ENCODE measurements around the gene CCR8.
"Not testable (repeated sequence)": the region's sequence is repeated elsewhere in the genome, so short reads cannot be mapped to it uniquely, and the experiment has no call there.

CCR8 gene

GRCh38 chr3:39296197-39297077, 33.1 kb upstream of the CCR8 start:
- DNase-seq: no peak
- in situ Hi-C loops (cut with MboI; ENCODE audit: low pct_unique_long_range_greater_than_20kb, low sequenced_read_pairs): no loop called here

GRCh38 chr3:39299279-39299678, 30.2 kb upstream of the CCR8 start:
- in situ Hi-C loops (cut with MboI; ENCODE audit: low pct_unique_long_range_greater_than_20kb, low sequenced_read_pairs): no loop called here
- no peak for DNase-seq

GRCh38 chr3:39302178-39302577, 27.3 kb upstream of the CCR8 start:
- in situ Hi-C loops (cut with MboI; ENCODE audit: low pct_unique_long_range_greater_than_20kb, low sequenced_read_pairs): no loop called here
- no peak for DNase-seq

- DNase-seq: no peak
- in situ Hi-C loops (cut with MboI; ENCODE audit: low pct_unique_long_range_greater_than_20kb, low sequenced_read_pairs): no loop called here
Observed at GRCh38 chr3:39313289-39313688, 16.2 kb upstream of the CCR8 start.

- in situ Hi-C loops (cut with MboI; ENCODE audit: low pct_unique_long_range_greater_than_20kb, low sequenced_read_pairs): no loop called here
- DNase-seq: no peak
Observed at GRCh38 chr3:39315420-39315819, 14.1 kb upstream of the CCR8 start.

- in situ Hi-C loops (cut with MboI; ENCODE audit: low pct_unique_long_range_greater_than_20kb, low sequenced_read_pairs): no loop called here
- DNase-seq: no peak
Observed at GRCh38 chr3:39317571-39318169, 11.8 kb upstream of the CCR8 start.

- no peak for DNase-seq
- in situ Hi-C loops (cut with MboI; ENCODE audit: low pct_unique_long_range_greater_than_20kb, low sequenced_read_pairs): no loop called here
Observed at GRCh38 chr3:39318301-39318700, 11.2 kb upstream of the CCR8 start.

GRCh38 chr3:39319249-39319648, 10.3 kb upstream of the CCR8 start:
- DNase-seq: no peak
- in situ Hi-C loops (cut with MboI; ENCODE audit: low pct_unique_long_range_greater_than_20kb, low sequenced_read_pairs): no loop called here

- DNase-seq: peak; percentile 48
- in situ Hi-C loops (cut with MboI; ENCODE audit: low pct_unique_long_range_greater_than_20kb, low sequenced_read_pairs): not testable (repeated sequence)
Observed at GRCh38 chr3:39321574-39321983, 7.9 kb upstream of the CCR8 start.

GRCh38 chr3:39322209-39322715, 7.2 kb upstream of the CCR8 start:
- in situ Hi-C loops (cut with MboI; ENCODE audit: low pct_unique_long_range_greater_than_20kb, low sequenced_read_pairs); DNase-seq: not testable (repeated sequence)

GRCh38 chr3:39322936-39323335, 6.6 kb upstream of the CCR8 start:
- DNase-seq: no peak
- in situ Hi-C loops (cut with MboI; ENCODE audit: low pct_unique_long_range_greater_than_20kb, low sequenced_read_pairs): no loop called here

GRCh38 chr3:39323494-39323893, 6.0 kb upstream of the CCR8 start:
- in situ Hi-C loops (cut with MboI; ENCODE audit: low pct_unique_long_range_greater_than_20kb, low sequenced_read_pairs): no loop called here
- DNase-seq: peak; percentile 43

GRCh38 chr3:39325236-39325635, 4.3 kb upstream of the CCR8 start:
- no peak for DNase-seq
- in situ Hi-C loops (cut with MboI; ENCODE audit: low pct_unique_long_range_greater_than_20kb, low sequenced_read_pairs): no loop called here

- DNase-seq: no peak
- in situ Hi-C loops (cut with MboI; ENCODE audit: low pct_unique_long_range_greater_than_20kb, low sequenced_read_pairs): no loop called here
Observed at GRCh38 chr3:39327053-39327745, 2.3 kb upstream of the CCR8 start.

- in situ Hi-C loops (cut with MboI; ENCODE audit: low pct_unique_long_range_greater_than_20kb, low sequenced_read_pairs): no loop called here
- DNase-seq: no peak
Observed at GRCh38 chr3:39327746-39328349, 1.7 kb upstream of the CCR8 start.

GRCh38 chr3:39330824-39331223, 1.3 kb downstream of the CCR8 start:
- no peak for DNase-seq
- in situ Hi-C loops (cut with MboI; ENCODE audit: low pct_unique_long_range_greater_than_20kb, low sequenced_read_pairs): no loop called here

GRCh38 chr3:39332525-39332924, 3.0 kb downstream of the CCR8 start:
- no peak for DNase-seq
- in situ Hi-C loops (cut with MboI; ENCODE audit: low pct_unique_long_range_greater_than_20kb, low sequenced_read_pairs): no loop called here

GRCh38 chr3:39333607-39334006, 4.1 kb downstream of the CCR8 start:
- in situ Hi-C loops (cut with MboI; ENCODE audit: low pct_unique_long_range_greater_than_20kb, low sequenced_read_pairs): no loop called here
- DNase-seq: no peak

- in situ Hi-C loops (cut with MboI; ENCODE audit: low pct_unique_long_range_greater_than_20kb, low sequenced_read_pairs): no loop called here
- DNase-seq: no peak
Observed at GRCh38 chr3:39334205-39334604, 4.7 kb downstream of the CCR8 start.

- no peak for DNase-seq
- in situ Hi-C loops (cut with MboI; ENCODE audit: low pct_unique_long_range_greater_than_20kb, low sequenced_read_pairs): no loop called here
Observed at GRCh38 chr3:39338201-39338600, 8.7 kb downstream of the CCR8 start.
